ENCODE results near the gene MASTL.

DNA sequence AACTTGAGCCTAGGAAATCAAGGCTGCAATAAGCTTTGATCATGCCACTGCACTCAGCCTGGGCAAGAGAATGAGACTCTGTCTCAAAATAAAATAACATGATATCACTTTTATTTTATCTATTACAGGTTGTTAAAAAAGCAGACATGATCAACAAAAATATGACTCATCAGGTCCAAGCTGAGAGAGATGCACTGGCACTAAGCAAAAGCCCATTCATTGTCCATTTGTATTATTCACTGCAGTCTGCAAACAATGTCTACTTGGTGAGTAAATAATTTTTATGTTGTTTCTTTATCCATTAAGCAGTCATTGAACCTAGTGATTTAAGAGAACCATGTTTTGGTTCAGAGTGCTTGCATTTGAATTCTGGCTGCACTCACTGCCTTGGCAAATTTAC is 3.3 kb downstream of the MASTL start:
- TF ChIP-seq, protein P1, sequence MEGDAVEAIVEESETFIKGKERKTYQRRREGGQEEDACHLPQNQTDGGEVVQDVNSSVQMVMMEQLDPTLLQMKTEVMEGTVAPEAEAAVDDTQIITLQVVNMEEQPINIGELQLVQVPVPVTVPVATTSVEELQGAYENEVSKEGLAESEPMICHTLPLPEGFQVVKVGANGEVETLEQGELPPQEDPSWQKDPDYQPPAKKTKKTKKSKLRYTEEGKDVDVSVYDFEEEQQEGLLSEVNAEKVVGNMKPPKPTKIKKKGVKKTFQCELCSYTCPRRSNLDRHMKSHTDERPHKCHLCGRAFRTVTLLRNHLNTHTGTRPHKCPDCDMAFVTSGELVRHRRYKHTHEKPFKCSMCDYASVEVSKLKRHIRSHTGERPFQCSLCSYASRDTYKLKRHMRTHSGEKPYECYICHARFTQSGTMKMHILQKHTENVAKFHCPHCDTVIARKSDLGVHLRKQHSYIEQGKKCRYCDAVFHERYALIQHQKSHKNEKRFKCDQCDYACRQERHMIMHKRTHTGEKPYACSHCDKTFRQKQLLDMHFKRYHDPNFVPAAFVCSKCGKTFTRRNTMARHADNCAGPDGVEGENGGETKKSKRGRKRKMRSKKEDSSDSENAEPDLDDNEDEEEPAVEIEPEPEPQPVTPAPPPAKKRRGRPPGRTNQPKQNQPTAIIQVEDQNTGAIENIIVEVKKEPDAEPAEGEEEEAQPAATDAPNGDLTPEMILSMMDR (conservative IDR thresholded peaks at IDR 0.05 in 1 of 2, IDR thresholded peaks at IDR 0.05 in 1 of 2; ENCODE audit: low read depth in 1 of 2, low read length in 2 of 2), result no peak
- no peak for TF ChIP-seq EZH2 (IDR thresholded peaks at IDR 0.05; ENCODE audit: low read length, missing control alignments)

Data from fibroblast of lung (primary cell).